HCT116 (cell line): ENCODE results near the gene EPHA2. TPM values are rescaled to one million over a fixed set of nuclear protein-coding genes. Genes with fewer than 3 reads are reported as not detected.
A peak's percentile ranks its signal among the peaks of the same experiment; 100 is the strongest.

Experiments used
- ATAC-seq: fragments of 200-7000 bp; cut with Tn5 transposase; 2 replicates; pipeline ENCODE4 v1.9.1; 2020; ENCODE audit warnings: mild to moderate bottlenecking, moderate library complexity
- BruUV-seq: library from RNA; stranded (reverse); fragments of 400-500 nt; replicated peaks from 2 replicates; lab custom pipeline; 2021; lab: Mats Ljungman, UMichigan
- CTCF ChIA-PET: fragments of 300-600 bp; sonication (Branson Sonifier 250); formaldehyde crosslinking; loops from one replicate; lab custom pipeline; 2021; ENCODE audit warnings: antibody characterized with exemption; lab: Charles Lee
- POLR2A ChIA-PET: fragments of 300-600, 350-600 bp; sonication (Branson Sonifier 250); formaldehyde crosslinking; loops from one replicate; lab custom pipeline; 2021; ENCODE audit warnings: antibody characterized with exemption; lab: Charles Lee
- RAD21 ChIA-PET, 2 experiments: fragments of 300-600 bp; sonication (Branson Sonifier 250); formaldehyde crosslinking; loops; one replicate each; lab custom pipeline; 2023; ENCODE audit warnings: low total read pairs in 2 of 2; ENCODE audit not compliant: uncharacterized antibody in 2 of 2, unreplicated experiment in 2 of 2, low non-redundant PET in 1 of 2; lab: Charles Lee
- DNase-seq: peaks from one replicate; pipeline ENCODE4 v3.0.0-alpha.2; 2010; ENCODE audit warnings: low read depth, low spot score
- H2AFZ ChIP-seq: fragments of 200-600 bp; shearing (Covaris generic), sonication (generic); 2 replicates; pipeline ENCODE4 v1.6.1; 2017; ENCODE audit warnings: low read depth, mixed run types, mixed read lengths, antibody characterized with exemption, low read length; ENCODE audit not compliant: poor library complexity, severe bottlenecking
- H3K27ac ChIP-seq: 2 replicates; pipeline ENCODE4 v1.5.1; 2012; ENCODE audit warnings: low read depth, low read length
- H3K27me3 ChIP-seq: fragments of 200-600 bp; sonication (generic); 2 replicates; pipeline ENCODE4 v1.6.1; 2016; ENCODE audit warnings: mixed run types, low read length, mixed read lengths; ENCODE audit not compliant: insufficient read depth
- H3K36me3 ChIP-seq, 2 experiments: fragments of 200-500 bp in 1 of 2; fragments of 200-600 bp in 1 of 2; sonication (Bioruptor generic) in 1 of 2; sonication (generic) in 1 of 2; 2 replicates each; pipeline versions ENCODE4 v1.5.1 to v1.6.1; 2014 to 2016; ENCODE audit warnings: low read length in 2 of 2, inconsistent platforms in 1 of 2, mixed read lengths in 1 of 2, mixed run types in 1 of 2; ENCODE audit not compliant: insufficient read depth in 2 of 2, control insufficient read depth in 1 of 2
- H3K4me1 ChIP-seq, 2 experiments: fragments of 200-600 bp in 1 of 2; sonication (generic) in 1 of 2; 2 replicates each; pipeline versions ENCODE4 v1.5.1 to v1.6.1; 2012 to 2017; ENCODE audit warnings: low read length in 2 of 2, inconsistent platforms in 1 of 2, mild to moderate bottlenecking in 1 of 2, mixed read lengths in 1 of 2, mixed run types in 1 of 2, moderate library complexity in 1 of 2; ENCODE audit not compliant: insufficient read depth in 2 of 2, control insufficient read depth in 1 of 2
- H3K4me2 ChIP-seq: fragments of 200-600 bp; sonication (generic); 2 replicates; pipeline ENCODE4 v1.6.1; 2017; ENCODE audit warnings: mixed run types, low read length, mixed read lengths
- H3K4me3 ChIP-seq, 2 experiments: fragments of 200-600 bp in 1 of 2; sonication (generic) in 1 of 2; replicated peaks in 1 of 2; 2 replicates each; pipeline ENCODE4 v1.5.1; 2011 to 2016; ENCODE audit warnings: low read length in 2 of 2, control low read depth in 1 of 2, low read depth in 1 of 2, mild to moderate bottlenecking in 1 of 2, mixed read lengths in 1 of 2, mixed run types in 1 of 2
- H3K79me2 ChIP-seq: fragments of 200-600 bp; sonication (generic); 2 replicates; pipeline ENCODE4 v1.6.1; 2017; ENCODE audit warnings: mild to moderate bottlenecking, mixed run types, low read length, moderate library complexity, mixed read lengths; ENCODE audit not compliant: insufficient read depth
- H3K9ac ChIP-seq: fragments of 200-600 bp; sonication (generic); 2 replicates; pipeline ENCODE4 v1.6.1; 2016; ENCODE audit warnings: low read length, mixed read lengths
- H3K9me2 ChIP-seq: fragments of 200-600 bp; sonication (generic), shearing (Covaris generic); 2 replicates; pipeline ENCODE4 v1.6.1; 2017; ENCODE audit warnings: mixed run types, mild to moderate bottlenecking, moderate library complexity; ENCODE audit not compliant: insufficient read depth
- H3K9me3 ChIP-seq, 2 experiments: fragments of 200-500 bp in 1 of 2; fragments of 200-600 bp in 1 of 2; sonication (Bioruptor generic) in 1 of 2; sonication (generic) in 1 of 2; 2 replicates each; pipeline ENCODE4 v1.6.1; 2014 to 2017; ENCODE audit warnings: low read length in 2 of 2, mixed read lengths in 2 of 2, inconsistent platforms in 1 of 2, low read depth in 1 of 2, mild to moderate bottlenecking in 1 of 2, mixed run types in 1 of 2, moderate library complexity in 1 of 2; ENCODE audit not compliant: control insufficient read depth in 1 of 2, insufficient read depth in 1 of 2
- H4K20me1 ChIP-seq: fragments of 200-600 bp; sonication (generic), shearing (Covaris generic); 2 replicates; pipeline ENCODE4 v1.6.1; 2017; ENCODE audit warnings: mixed run types, mild to moderate bottlenecking, moderate library complexity; ENCODE audit not compliant: insufficient read depth
- EGR1 ChIP-seq: IDR thresholded peaks from 2 replicates; pipeline ENCODE4 v1.6.1; 2012; ENCODE audit warnings: low read depth
- FOSL1 ChIP-seq: IDR thresholded peaks from 2 replicates; pipeline ENCODE4 v1.6.1; 2012; ENCODE audit warnings: low read depth
- POLR2A ChIP-seq: IDR thresholded peaks from 2 replicates; pipeline ENCODE4 v1.7.0; 2011; ENCODE audit warnings: borderline replicate concordance; ENCODE audit not compliant: insufficient read depth, insufficient read length; ENCODE audit errors: extremely low read depth
- SIN3A ChIP-seq: IDR thresholded peaks from 2 replicates; pipeline ENCODE4 v1.6.1; 2012; ENCODE audit warnings: low read depth
- SRF ChIP-seq: IDR thresholded peaks from 2 replicates; pipeline ENCODE4 v1.6.1; 2012; ENCODE audit warnings: low read depth
- TCF7L2 ChIP-seq: IDR thresholded peaks from 2 replicates; pipeline ENCODE4 v1.7.0; 2011; ENCODE audit warnings: borderline replicate concordance, inconsistent platforms; ENCODE audit not compliant: insufficient read depth, insufficient read length; ENCODE audit errors: extremely low read depth
- ZNF274 ChIP-seq: fragments of 200-500 bp; sonication (Bioruptor generic); IDR thresholded peaks from 2 replicates; pipeline ENCODE4 v1.6.1; 2014; ENCODE audit warnings: mild to moderate bottlenecking, low read depth, low read length, inconsistent platforms
- intact Hi-C: fragments of 100-400 bp; cut with micrococcal nuclease; formaldehyde crosslinking; loops from 2 replicates; pipeline ENCODE4 v1.10.0; 2022
- total RNA-seq: library from RNA; stranded (reverse); gene quantifications from one replicate; pipeline ENCODE4 v1.2.1, GENCODE V29; 2021; ENCODE audit not compliant: unreplicated experiment
- TF ChIP-seq, protein P1 (sequence below), 3 experiments: fragments of 200-600 bp in 1 of 3; sonication (generic) in 1 of 3; IDR thresholded peaks in 2 of 3; conservative IDR thresholded peaks in 1 of 3; 2 replicates each; pipeline ENCODE4 v1.5.1; 2012 to 2017; ENCODE audit warnings: low read depth in 2 of 3, low read length in 2 of 3, antibody characterized with exemption in 1 of 3, borderline replicate concordance in 1 of 3, control low read depth in 1 of 3, mild to moderate bottlenecking in 1 of 3, mixed read lengths in 1 of 3, mixed run types in 1 of 3, moderate library complexity in 1 of 3; ENCODE audit not compliant: insufficient read depth in 1 of 3
- TF ChIP-seq, protein P2 (sequence below): IDR thresholded peaks from 2 replicates; pipeline ENCODE4 v1.6.1; 2012; ENCODE audit warnings: low read depth
- TF ChIP-seq, protein P3 (sequence below): IDR thresholded peaks from 2 replicates; pipeline ENCODE4 v1.6.1; 2012

The EPHA2 gene
- total RNA-seq, 1 experiment from 2014 or later = 164 TPM

DNA sequence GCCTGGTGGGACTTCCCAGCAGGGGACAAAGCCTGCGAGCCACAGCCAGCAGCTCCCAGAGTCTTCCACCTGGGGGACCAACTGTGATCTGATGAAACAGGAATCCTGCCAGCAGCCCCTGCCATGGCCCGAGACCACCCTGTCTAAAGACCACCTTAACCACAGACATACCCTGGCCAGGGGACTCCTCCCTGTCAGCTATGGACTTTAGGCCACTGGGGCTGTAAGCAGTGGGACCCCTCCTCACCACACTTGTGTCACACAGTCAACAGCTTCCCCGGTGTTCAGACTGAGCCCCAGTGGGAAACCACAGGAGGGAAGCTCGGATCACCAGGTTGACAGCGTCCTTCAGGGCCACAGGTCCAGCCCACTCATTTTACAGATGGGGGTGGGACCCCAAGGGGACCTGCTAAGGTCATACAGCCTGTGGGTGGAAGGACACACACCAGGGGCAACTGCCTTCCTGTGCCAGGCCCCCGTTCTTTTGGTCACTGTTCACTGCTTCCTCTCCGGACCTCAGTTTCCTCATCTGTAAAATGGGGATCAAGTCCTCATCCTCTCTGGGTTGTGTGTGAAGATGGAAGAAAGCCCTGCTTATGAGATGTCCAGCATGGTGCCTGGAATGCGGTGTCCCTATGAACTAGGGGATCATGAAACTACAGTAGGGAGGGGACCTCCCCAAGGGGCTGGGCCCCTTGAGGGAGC lies 11.4 kb downstream of the EPHA2 start:
- Histone ChIP-seq H3K9me3 (no peaks in the 10 kb centered on the region), H2AFZ (no peak overlapping the region), H3K4me1 (peaks cover 91 to 100% of the 10 kb centered on the region in 2 experiments), H3K4me2 (peak overlapping the region; percentile 85), H3K27ac (peak overlapping the region; percentile 100), H4K20me1 (peaks cover 9% of the 10 kb centered on the region; the same call in 1 of the 2 replicates), H3K9ac (peak overlapping the region; percentile 75), H3K27me3 (no peaks in the 10 kb centered on the region), H3K79me2 (peaks cover 100% of the 10 kb centered on the region), H3K36me3 (peaks cover 19 to 72% of the 10 kb centered on the region in 2 experiments; a peak in 3 of 4 replicates), H3K9me2 (no peaks in the 10 kb centered on the region), H3K4me3 (peak overlapping the region; percentile 31 to 53)
- intact Hi-C loops = loop anchor here (1.0 to 5.0 kb wide), 6 partner anchors 12 to 617 kb away; partner anchors contain the start of genes DNAJC16 and EPHA2
- CTCF ChIA-PET = interaction anchor here (0.9 to 1.3 kb wide), 6 partner anchors 12 to 62 kb away, joined by 3 to 4 read pairs (median 3); no protein-coding TSS in a partner anchor
- no peak for TF ChIP-seq SIN3A
- no peak for TF ChIP-seq FOSL1
- TF ChIP-seq POLR2A = no peak
- TF ChIP-seq ZNF274 = no peak
- TF ChIP-seq TCF7L2 = no peak
- TF ChIP-seq, protein P1, sequence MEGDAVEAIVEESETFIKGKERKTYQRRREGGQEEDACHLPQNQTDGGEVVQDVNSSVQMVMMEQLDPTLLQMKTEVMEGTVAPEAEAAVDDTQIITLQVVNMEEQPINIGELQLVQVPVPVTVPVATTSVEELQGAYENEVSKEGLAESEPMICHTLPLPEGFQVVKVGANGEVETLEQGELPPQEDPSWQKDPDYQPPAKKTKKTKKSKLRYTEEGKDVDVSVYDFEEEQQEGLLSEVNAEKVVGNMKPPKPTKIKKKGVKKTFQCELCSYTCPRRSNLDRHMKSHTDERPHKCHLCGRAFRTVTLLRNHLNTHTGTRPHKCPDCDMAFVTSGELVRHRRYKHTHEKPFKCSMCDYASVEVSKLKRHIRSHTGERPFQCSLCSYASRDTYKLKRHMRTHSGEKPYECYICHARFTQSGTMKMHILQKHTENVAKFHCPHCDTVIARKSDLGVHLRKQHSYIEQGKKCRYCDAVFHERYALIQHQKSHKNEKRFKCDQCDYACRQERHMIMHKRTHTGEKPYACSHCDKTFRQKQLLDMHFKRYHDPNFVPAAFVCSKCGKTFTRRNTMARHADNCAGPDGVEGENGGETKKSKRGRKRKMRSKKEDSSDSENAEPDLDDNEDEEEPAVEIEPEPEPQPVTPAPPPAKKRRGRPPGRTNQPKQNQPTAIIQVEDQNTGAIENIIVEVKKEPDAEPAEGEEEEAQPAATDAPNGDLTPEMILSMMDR (IDR thresholded peaks at IDR 0.05 in 2 of 3, conservative IDR thresholded peaks at IDR 0.05 in 1 of 3; ENCODE audit: borderline replicate concordance in 1 of 3, insufficient read depth in 1 of 3, low read depth in 2 of 3, low read length in 2 of 3) = no peak
- TF ChIP-seq, protein P2, sequence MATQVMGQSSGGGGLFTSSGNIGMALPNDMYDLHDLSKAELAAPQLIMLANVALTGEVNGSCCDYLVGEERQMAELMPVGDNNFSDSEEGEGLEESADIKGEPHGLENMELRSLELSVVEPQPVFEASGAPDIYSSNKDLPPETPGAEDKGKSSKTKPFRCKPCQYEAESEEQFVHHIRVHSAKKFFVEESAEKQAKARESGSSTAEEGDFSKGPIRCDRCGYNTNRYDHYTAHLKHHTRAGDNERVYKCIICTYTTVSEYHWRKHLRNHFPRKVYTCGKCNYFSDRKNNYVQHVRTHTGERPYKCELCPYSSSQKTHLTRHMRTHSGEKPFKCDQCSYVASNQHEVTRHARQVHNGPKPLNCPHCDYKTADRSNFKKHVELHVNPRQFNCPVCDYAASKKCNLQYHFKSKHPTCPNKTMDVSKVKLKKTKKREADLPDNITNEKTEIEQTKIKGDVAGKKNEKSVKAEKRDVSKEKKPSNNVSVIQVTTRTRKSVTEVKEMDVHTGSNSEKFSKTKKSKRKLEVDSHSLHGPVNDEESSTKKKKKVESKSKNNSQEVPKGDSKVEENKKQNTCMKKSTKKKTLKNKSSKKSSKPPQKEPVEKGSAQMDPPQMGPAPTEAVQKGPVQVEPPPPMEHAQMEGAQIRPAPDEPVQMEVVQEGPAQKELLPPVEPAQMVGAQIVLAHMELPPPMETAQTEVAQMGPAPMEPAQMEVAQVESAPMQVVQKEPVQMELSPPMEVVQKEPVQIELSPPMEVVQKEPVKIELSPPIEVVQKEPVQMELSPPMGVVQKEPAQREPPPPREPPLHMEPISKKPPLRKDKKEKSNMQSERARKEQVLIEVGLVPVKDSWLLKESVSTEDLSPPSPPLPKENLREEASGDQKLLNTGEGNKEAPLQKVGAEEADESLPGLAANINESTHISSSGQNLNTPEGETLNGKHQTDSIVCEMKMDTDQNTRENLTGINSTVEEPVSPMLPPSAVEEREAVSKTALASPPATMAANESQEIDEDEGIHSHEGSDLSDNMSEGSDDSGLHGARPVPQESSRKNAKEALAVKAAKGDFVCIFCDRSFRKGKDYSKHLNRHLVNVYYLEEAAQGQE = no peak
- no peak for TF ChIP-seq SRF
- TF ChIP-seq EGR1 = no peak
- TF ChIP-seq, protein P3, sequence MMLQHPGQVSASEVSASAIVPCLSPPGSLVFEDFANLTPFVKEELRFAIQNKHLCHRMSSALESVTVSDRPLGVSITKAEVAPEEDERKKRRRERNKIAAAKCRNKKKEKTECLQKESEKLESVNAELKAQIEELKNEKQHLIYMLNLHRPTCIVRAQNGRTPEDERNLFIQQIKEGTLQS = no peak
- POLR2A ChIA-PET = interaction anchor here (0.8 to 5.8 kb wide), 11 partner anchors 8 to 63 kb away, joined by 3 to 59 read pairs (median 5); partner anchors contain the start of gene EPHA2
- BruUV-seq = TSS peak; percentile 64
- no peak for DNase-seq
- ATAC-seq = peak; percentile 1
- RAD21 ChIA-PET = interaction anchor here (1.2 to 1.4 kb wide), 2 partner anchors 12 to 65 kb away, joined by 3 to 5 read pairs; no protein-coding TSS in a partner anchor
